Suprapubic skin (tissue), 4 donors: ENCODE data around the gene SLAMF1. TPM values are rescaled to one million over a fixed set of nuclear protein-coding genes. Genes with fewer than 3 reads are reported as not detected.
"Not testable (repeated sequence)": the region's sequence is repeated elsewhere in the genome, so short reads cannot be mapped to it uniquely, and the experiment has no call there.

ENCODE experiments used
- DNase-seq, 2 donors: peaks; one replicate each; pipeline ENCODE4 v3.0.0-alpha.2; 2019; ENCODE audit warnings: low spot score in 2 of 2
- H3K27ac ChIP-seq: fragments of 200-600 bp; sonication (generic); one replicate; pipeline ENCODE4 v1.5.1; 2019
- H3K27me3 ChIP-seq: fragments of 200-600 bp; sonication (generic); one replicate; pipeline ENCODE4 v1.5.1; 2019
- H3K36me3 ChIP-seq: fragments of 200-600 bp; sonication (generic); one replicate; pipeline ENCODE4 v1.5.1; 2019
- H3K4me1 ChIP-seq: fragments of 200-600 bp; sonication (generic); one replicate; pipeline ENCODE4 v1.5.1; 2019
- H3K4me3 ChIP-seq: fragments of 200-600 bp; sonication (generic); one replicate; pipeline ENCODE4 v1.5.1; 2019; ENCODE audit warnings: mild to moderate bottlenecking
- H3K9me3 ChIP-seq: fragments of 200-600 bp; sonication (generic); one replicate; pipeline ENCODE4 v1.5.1; 2019
- CTCF ChIP-seq, 2 donors: fragments of 200-600 bp in 1 of 2; fragments of 450-650 bp in 1 of 2; sonication (generic) in 1 of 2; IDR thresholded peaks; one replicate each; pipeline ENCODE4 v1.5.1; 2016 to 2019; ENCODE audit warnings: antibody characterized with exemption in 2 of 2, mild to moderate bottlenecking in 1 of 2, moderate library complexity in 1 of 2
- EP300 ChIP-seq: sonication (generic); formaldehyde crosslinking; IDR thresholded peaks from one replicate; pipeline ENCODE4 v1.6.1; 2017; ENCODE audit warnings: antibody characterized with exemption
- POLR2A ChIP-seq, 2 donors: fragments of 450-650 bp; IDR thresholded peaks; one replicate each; pipeline ENCODE4 v1.6.1; 2017; ENCODE audit warnings: antibody characterized with exemption in 2 of 2, mild to moderate bottlenecking in 2 of 2, moderate library complexity in 2 of 2
- POLR2AphosphoS5 ChIP-seq, 3 donors: sonication (generic); formaldehyde crosslinking; IDR thresholded peaks; one replicate each; pipeline ENCODE4 v1.6.1; 2017; ENCODE audit warnings: antibody characterized with exemption in 3 of 3
- WGBS: methylation state at CpG from one replicate; pipeline ENCODE4 v1.1.5; 2018; 5-methylcytosine and 5-hydroxymethylcytosine counted together
- total RNA-seq, 4 donors: library from RNA; depleted of rRNA; stranded (reverse); fragments of >200 nt; gene quantifications; one replicate each; pipeline ENCODE4 v1.1.0, GENCODE V29; 2016

SLAMF1 gene
- total RNA-seq, 4 donors from 2014 or later: not detected

DNA sequence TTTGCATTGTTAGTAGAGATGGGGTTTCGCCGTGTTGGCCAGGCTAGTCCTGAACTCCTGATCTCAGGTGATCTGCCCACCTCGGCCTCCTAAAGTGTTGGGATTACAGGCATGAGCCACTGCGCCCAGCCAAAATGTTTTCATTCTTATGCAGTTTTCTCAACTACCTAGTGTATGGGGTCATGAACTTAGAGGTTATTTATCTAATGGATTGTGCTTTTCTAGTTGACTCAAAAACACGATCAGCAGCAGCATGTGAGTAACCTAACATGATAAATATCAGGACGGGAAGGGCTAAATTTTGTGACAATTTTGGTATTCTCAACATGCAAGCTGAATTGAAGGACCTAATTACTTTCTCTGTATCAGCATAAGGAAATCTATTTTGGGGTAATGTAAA, 58.4 kb downstream of the SLAMF1 start:
- no peaks in the 10 kb centered on the region for H3K9me3 ChIP-seq
- no peak for DNase-seq
- TF ChIP-seq POLR2A (IDR thresholded peaks at IDR 0.05) (no peak), POLR2AphosphoS5 (IDR thresholded peaks at IDR 0.05) (no peak), CTCF (IDR thresholded peaks at IDR 0.05) (no peak), EP300 (no peak)
- no peaks in the 10 kb centered on the region for H3K4me1 ChIP-seq
- 81% methylated on average over 6 of the region's 6 CpGs for WGBS
- H3K36me3 ChIP-seq: no peaks in the 10 kb centered on the region
- no peak overlapping the region for H3K4me3 ChIP-seq
- H3K27ac ChIP-seq: no peak overlapping the region
- no peaks in the 10 kb centered on the region for H3K27me3 ChIP-seq

GRCh38 chr1:160584784-160585183, 62.1 kb downstream of the SLAMF1 start:
- TF ChIP-seq EP300: no peak
- no peak for TF ChIP-seq POLR2A (IDR thresholded peaks at IDR 0.05)
- no peak for TF ChIP-seq POLR2AphosphoS5 (IDR thresholded peaks at IDR 0.05)
- no peak for TF ChIP-seq CTCF (IDR thresholded peaks at IDR 0.05)
- no peak overlapping the region for H3K4me3 ChIP-seq
- H3K36me3 ChIP-seq: no peaks in the 10 kb centered on the region
- H3K4me1 ChIP-seq: no peaks in the 10 kb centered on the region
- no peaks in the 10 kb centered on the region for H3K27me3 ChIP-seq
- no peak for DNase-seq
- H3K27ac ChIP-seq: no peak overlapping the region
- 78% methylated on average over 1 of the region's 1 CpG for WGBS
- no peaks in the 10 kb centered on the region for H3K9me3 ChIP-seq

DNA sequence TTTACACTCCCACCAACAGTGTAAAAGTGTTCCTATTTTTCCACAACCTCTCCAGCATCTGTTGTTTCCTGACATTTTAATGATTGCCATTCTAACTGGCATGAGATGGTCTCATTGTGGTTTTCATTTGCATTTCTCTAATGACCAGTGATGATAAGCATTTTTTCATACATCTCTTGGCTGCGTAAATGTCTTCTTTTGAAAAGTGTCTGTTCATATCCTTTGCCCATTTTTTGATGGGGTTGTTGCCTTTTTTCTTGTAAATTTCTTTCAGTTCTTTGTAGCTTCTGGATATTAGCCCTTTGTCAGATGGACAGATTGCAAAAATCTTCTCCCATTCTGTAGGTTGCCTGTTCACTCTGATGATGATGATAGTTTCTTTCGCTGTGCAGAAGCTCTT, 63.9 kb downstream of the SLAMF1 start:
- not testable (repeated sequence) for H3K27me3 ChIP-seq, H3K27ac ChIP-seq, H3K36me3 ChIP-seq, DNase-seq, H3K4me3 ChIP-seq, H3K4me1 ChIP-seq, H3K9me3 ChIP-seq
- 99% methylated on average over 2 of the region's 2 CpGs for WGBS

- no peaks in the 10 kb centered on the region for H3K9me3 ChIP-seq
- H3K4me1 ChIP-seq: no peaks in the 10 kb centered on the region
- 79% methylated on average over 2 of the region's 2 CpGs for WGBS
- TF ChIP-seq CTCF (IDR thresholded peaks at IDR 0.05) (no peak), POLR2A (IDR thresholded peaks at IDR 0.05) (no peak), EP300 (no peak), POLR2AphosphoS5 (IDR thresholded peaks at IDR 0.05) (no peak)
- H3K4me3 ChIP-seq: no peak overlapping the region
- DNase-seq: no peak
- H3K27ac ChIP-seq: no peak overlapping the region
- no peaks in the 10 kb centered on the region for H3K27me3 ChIP-seq
- H3K36me3 ChIP-seq: no peaks in the 10 kb centered on the region
Measured at GRCh38 chr1:160581961-160582360, 64.9 kb downstream of the SLAMF1 start.

GRCh38 chr1:160580221-160580812, 66.5 kb downstream of the SLAMF1 start:
- 67% methylated on average over 1 of the region's 1 CpG for WGBS
- no peaks in the 10 kb centered on the region for H3K36me3 ChIP-seq
- H3K4me3 ChIP-seq: no peak overlapping the region
- H3K9me3 ChIP-seq: no peaks in the 10 kb centered on the region
- H3K4me1 ChIP-seq: no peaks in the 10 kb centered on the region
- no peaks in the 10 kb centered on the region for H3K27me3 ChIP-seq
- DNase-seq: no peak
- no peak overlapping the region for H3K27ac ChIP-seq
- TF ChIP-seq CTCF (IDR thresholded peaks at IDR 0.05) (no peak), POLR2AphosphoS5 (IDR thresholded peaks at IDR 0.05) (no peak), EP300 (no peak), POLR2A (IDR thresholded peaks at IDR 0.05) (no peak)

DNA sequence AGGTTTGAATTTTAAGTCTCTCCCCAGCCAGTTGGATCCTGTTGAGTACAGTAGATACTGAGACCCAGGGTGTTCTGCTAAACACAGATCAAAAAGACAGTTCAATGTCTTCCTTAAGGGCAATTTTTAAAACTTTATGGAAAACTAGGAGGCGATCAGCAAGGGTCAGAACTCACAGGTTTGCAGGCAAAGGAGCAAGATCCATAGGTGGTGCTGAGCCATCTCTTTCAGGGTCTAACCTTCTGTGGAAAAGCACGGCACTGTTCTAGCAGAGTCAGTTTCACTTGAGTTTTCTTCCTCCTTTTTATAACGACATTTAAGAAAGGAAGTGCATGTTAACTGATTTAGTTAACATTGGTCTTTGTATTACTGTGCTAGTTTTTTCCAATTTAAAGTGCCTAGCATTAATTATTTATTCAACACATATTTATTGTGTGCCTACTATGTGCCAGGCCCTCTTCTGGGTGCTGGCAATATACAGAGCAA, 67.6 kb downstream of the SLAMF1 start, which contains the start of gene CD84:
Gene CD84, minus strand, starts transcription at position 281 of the 486 bp plus-strand sequence. Its CDS starts 59 bp downstream, at position 222.
- Histone ChIP-seq H3K27me3 (no peaks in the 10 kb centered on the region), H3K4me1 (no peaks in the 10 kb centered on the region), H3K4me3 (peak within 1 kb of the TSS; percentile 26), H3K9me3 (no peaks in the 10 kb centered on the region), H3K27ac (peak within 1 kb of the TSS; percentile 60), H3K36me3 (no peaks in the 10 kb centered on the region)
- no peak for DNase-seq
- TF ChIP-seq POLR2A (IDR thresholded peaks at IDR 0.05): no peak
- TF ChIP-seq POLR2AphosphoS5 (IDR thresholded peaks at IDR 0.05): no peak
- no peak for TF ChIP-seq EP300
- no peak for TF ChIP-seq CTCF (IDR thresholded peaks at IDR 0.05)
- 40% methylated on average over 3 of the region's 3 CpGs for WGBS
